ENCODE measurements around the gene POLR1D. TPM values are rescaled to one million over a fixed set of nuclear protein-coding genes. Genes with fewer than 3 reads are reported as not detected.

POLR1D gene
- total RNA-seq, 4 donors from 2014 or later: 115 to 137 (median 133) TPM

DNA sequence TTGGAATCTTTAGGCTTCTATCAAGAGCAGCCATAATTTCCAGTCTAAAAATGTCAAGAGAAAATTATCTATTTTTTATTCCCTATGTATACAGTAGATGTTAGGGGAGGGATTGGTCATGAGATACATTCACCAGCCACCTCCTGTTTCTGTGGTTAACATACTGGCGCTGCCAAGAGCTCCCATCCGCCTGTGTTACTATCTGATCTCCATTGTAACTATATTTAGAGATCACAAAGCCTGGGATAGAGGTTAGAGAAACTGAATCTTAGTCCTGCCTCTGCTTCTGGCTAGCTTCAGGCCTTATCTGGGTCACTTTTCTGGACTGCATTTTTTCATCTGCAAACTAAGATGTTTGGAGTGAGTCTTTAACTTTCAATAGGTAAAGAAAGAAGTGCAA lies 46.3 kb downstream of the POLR1D start:
- H3K4me3 ChIP-seq: no peak overlapping the region
- no peaks in the 10 kb centered on the region for H3K9me3 ChIP-seq
- H3K27me3 ChIP-seq: no peaks in the 10 kb centered on the region
- H3K4me1 ChIP-seq: peaks cover 0 to 12% (median 0%) of the 10 kb centered on the region in 3 donors
- no peak for ATAC-seq
- WGBS, 2 donors (ENCODE audit: low coverage in 1 of 2): 15 to 38% methylated on average over 2 of the region's 2 CpGs
- no peak for TF ChIP-seq EP300 (IDR thresholded peaks at IDR 0.05)
- TF ChIP-seq, protein P1, sequence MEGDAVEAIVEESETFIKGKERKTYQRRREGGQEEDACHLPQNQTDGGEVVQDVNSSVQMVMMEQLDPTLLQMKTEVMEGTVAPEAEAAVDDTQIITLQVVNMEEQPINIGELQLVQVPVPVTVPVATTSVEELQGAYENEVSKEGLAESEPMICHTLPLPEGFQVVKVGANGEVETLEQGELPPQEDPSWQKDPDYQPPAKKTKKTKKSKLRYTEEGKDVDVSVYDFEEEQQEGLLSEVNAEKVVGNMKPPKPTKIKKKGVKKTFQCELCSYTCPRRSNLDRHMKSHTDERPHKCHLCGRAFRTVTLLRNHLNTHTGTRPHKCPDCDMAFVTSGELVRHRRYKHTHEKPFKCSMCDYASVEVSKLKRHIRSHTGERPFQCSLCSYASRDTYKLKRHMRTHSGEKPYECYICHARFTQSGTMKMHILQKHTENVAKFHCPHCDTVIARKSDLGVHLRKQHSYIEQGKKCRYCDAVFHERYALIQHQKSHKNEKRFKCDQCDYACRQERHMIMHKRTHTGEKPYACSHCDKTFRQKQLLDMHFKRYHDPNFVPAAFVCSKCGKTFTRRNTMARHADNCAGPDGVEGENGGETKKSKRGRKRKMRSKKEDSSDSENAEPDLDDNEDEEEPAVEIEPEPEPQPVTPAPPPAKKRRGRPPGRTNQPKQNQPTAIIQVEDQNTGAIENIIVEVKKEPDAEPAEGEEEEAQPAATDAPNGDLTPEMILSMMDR (IDR thresholded peaks at IDR 0.05): no peak
- TF ChIP-seq POLR2AphosphoS5 (IDR thresholded peaks at IDR 0.05): no peak
- H3K27ac ChIP-seq: no peak overlapping the region
- H3K36me3 ChIP-seq: peaks cover 0 to 24% of the 10 kb centered on the region in 2 donors

DNA sequence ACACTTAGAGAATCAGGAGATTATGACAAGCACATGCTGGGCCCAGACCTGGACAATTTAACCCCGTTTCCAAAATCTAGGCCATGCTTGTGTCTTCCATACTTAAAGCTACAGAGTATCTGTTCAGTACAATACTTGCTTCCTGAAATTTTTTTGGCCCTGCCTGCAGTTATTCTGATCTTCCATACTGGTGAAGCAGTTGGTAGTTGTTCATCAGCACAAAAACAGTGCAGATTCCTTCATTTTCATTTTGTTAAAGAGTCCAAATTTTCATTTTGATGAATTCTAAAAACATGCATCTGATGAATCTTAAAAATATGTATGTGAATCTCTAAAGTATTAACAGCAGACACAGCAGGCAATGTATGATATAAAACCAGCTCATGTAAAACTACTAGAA lies 49.2 kb downstream of the POLR1D start:
- Histone ChIP-seq H3K27ac (no peak overlapping the region), H3K27me3 (no peaks in the 10 kb centered on the region), H3K4me1 (no peaks in the 10 kb centered on the region), H3K36me3 (peaks cover 0 to 18% of the 10 kb centered on the region in 2 donors), H3K4me3 (no peak overlapping the region), H3K9me3 (no peaks in the 10 kb centered on the region)
- TF ChIP-seq, protein P1 (IDR thresholded peaks at IDR 0.05): no peak
- WGBS, 2 donors (ENCODE audit: low coverage in 1 of 2): 38 to 80% methylated on average over 1 of the region's 1 CpG
- ATAC-seq: no peak

DNA sequence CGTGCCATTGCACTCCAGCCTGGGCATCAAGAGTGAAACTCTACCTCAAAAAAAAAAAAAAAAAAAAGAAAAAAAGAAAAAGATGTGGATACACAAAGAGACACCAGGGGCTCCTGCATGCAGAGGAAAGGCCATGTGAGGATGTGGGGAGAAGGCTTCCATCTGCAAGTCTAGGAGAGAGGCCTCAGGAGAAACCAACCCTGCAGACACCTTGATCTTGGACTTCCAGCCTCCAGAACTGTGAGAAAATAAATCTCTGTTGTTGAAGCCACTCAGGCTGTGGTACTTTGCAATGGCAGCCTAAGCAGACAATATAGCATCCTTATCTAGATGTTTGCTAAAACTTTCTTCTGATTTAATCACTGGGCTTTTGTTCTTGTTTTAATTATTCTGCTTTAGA lies 50.3 kb downstream of the POLR1D start:
- TF ChIP-seq, protein P1 (IDR thresholded peaks at IDR 0.05): no peak
- TF ChIP-seq EP300 (IDR thresholded peaks at IDR 0.05): no peak
- no peak for TF ChIP-seq POLR2A (IDR thresholded peaks at IDR 0.05)
- no peak for ATAC-seq
- H3K9me3 ChIP-seq: no peaks in the 10 kb centered on the region
- no CpG with 5 or more reads among the region's 1 CpG for WGBS, 2 donors (ENCODE audit: low coverage in 1 of 2)
- H3K36me3 ChIP-seq: peaks cover 0 to 6% of the 10 kb centered on the region in 2 donors
- H3K27me3 ChIP-seq: no peaks in the 10 kb centered on the region
- no peak overlapping the region for H3K27ac ChIP-seq
- H3K4me1 ChIP-seq: no peaks in the 10 kb centered on the region
- H3K4me3 ChIP-seq: no peak overlapping the region

Other genes with a start within 250 kb of the POLR1D start
- gene GTF3A, start 197.3 kb upstream of the POLR1D start, total RNA-seq: 100 to 1,000 TPM in 2 of 4 donors, 10 to 100 TPM in 2; 90.5 to 151 (median 120) TPM
- 10 to 100 TPM; 40.1 to 72.0 (median 56.3) TPM for gene MTIF3, start 171.3 kb upstream of the POLR1D start, total RNA-seq
- 10 to 100 TPM; 10.6 to 16.0 (median 14.0) TPM for gene LNX2, start 1.4 kb upstream of the POLR1D start, total RNA-seq
- gene GSX1, start 170.6 kb downstream of the POLR1D start, total RNA-seq: not detected